ENCODE data around the gene MED4.

Gene MED4

DNA sequence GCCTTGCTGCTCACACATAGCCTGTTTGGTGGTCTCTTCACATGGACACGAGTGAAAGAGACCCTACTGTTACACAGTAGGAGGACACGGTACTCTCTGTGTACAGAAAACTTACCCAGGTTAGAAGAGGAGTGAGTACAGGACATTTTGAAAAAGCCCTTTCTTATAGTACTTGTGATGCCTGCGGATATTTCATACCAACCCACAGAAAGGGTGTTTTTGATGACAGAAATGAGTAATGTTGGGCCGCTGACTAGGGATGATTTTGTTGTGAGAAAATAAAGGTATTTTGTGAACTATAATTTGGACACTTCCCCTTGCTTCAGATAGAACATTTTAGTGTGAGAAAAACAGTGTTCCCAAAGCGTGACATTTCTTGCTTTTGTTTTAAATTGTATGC lies 39.2 kb downstream of the MED4 start:
- TF ChIP-seq, protein P1, sequence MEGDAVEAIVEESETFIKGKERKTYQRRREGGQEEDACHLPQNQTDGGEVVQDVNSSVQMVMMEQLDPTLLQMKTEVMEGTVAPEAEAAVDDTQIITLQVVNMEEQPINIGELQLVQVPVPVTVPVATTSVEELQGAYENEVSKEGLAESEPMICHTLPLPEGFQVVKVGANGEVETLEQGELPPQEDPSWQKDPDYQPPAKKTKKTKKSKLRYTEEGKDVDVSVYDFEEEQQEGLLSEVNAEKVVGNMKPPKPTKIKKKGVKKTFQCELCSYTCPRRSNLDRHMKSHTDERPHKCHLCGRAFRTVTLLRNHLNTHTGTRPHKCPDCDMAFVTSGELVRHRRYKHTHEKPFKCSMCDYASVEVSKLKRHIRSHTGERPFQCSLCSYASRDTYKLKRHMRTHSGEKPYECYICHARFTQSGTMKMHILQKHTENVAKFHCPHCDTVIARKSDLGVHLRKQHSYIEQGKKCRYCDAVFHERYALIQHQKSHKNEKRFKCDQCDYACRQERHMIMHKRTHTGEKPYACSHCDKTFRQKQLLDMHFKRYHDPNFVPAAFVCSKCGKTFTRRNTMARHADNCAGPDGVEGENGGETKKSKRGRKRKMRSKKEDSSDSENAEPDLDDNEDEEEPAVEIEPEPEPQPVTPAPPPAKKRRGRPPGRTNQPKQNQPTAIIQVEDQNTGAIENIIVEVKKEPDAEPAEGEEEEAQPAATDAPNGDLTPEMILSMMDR (IDR thresholded peaks at IDR 0.05; ENCODE audit: borderline replicate concordance, insufficient read depth, low read depth, low read length) = no peak
- H3K4me3 ChIP-seq (ENCODE audit: low read depth, low read length) = no peak overlapping the region

DNA sequence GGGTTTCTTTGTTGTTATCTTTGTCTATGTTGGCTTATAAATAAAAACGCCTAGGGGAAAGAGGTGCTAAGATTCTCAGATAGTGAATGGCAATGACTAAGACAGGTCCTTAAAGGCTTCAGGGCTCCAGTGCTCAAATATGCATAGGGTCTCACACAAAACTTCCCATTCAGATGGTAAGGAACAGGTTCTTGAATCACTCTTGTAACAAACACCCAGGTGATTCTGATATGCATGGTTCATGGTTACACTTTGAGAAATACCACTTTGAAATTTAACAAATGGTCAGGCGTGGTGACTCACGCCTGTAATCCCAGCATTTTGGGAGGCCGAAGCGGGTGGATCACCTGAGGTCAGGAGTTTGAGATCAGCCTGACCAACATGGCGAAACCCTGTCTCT lies 40.3 kb downstream of the MED4 start:
- H3K4me3 ChIP-seq (ENCODE audit: low read depth, low read length) = no peak overlapping the region
- TF ChIP-seq, protein P1 (IDR thresholded peaks at IDR 0.05; ENCODE audit: borderline replicate concordance, insufficient read depth, low read depth, low read length) = no peak

DNA sequence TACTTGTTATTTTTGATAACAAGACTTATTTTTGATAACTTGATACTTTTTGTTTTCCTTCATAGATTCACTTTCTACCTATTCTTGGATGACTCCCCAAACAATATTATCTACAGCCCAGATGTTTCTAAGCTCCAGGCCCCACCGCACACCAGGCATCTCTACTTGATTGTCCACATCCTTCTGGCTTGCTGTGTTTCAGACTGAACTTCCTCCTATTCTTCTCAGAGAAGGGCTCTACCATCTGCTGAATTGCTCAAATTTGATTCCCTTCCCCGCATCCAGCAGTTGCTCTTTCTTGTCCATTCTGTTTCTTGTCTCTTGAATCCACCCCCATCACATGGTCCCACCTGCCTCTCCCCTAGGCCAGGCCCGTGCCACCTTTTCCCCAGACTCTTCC lies 44.4 kb downstream of the MED4 start:
- no peak overlapping the region for H3K4me3 ChIP-seq (ENCODE audit: low read depth, low read length)
- TF ChIP-seq, protein P1 (IDR thresholded peaks at IDR 0.05; ENCODE audit: borderline replicate concordance, insufficient read depth, low read depth, low read length) = no peak

DNA sequence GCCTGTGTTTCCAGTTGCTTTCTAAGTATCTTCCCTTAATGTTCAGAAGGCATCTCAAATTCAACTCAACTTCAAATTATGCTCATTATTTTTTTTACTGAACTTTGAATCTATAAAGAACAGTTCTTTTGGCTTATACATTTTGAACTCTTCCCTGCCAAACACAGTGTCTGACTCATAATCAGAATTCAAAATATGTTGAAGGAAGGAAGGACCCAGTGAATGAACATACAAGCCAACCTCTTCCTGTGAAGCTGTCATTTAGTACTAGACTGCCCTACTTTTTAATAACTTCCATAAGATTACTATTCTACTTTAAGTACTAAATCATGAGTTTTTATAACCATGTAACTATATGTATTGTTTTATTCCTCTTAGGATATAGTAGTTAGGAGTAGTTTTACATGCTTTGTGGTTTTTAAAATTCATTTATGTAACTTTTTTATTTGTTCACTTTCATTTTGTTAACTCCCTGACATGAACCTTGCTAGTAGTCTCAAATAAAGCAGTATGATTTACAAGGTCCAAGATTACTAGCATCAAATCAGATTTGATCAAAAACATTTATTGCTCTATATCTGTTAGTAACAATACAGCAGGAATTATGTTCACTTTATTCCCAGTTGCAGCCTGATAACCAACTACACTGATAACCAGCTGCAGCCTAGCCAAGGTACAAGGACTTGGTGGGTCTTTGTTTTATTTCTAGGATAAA lies 51.0 kb downstream of the MED4 start:
- TF ChIP-seq, protein P1 (IDR thresholded peaks at IDR 0.05; ENCODE audit: borderline replicate concordance, insufficient read depth, low read depth, low read length) = no peak
- no peak overlapping the region for H3K4me3 ChIP-seq (ENCODE audit: low read depth, low read length)

DNA sequence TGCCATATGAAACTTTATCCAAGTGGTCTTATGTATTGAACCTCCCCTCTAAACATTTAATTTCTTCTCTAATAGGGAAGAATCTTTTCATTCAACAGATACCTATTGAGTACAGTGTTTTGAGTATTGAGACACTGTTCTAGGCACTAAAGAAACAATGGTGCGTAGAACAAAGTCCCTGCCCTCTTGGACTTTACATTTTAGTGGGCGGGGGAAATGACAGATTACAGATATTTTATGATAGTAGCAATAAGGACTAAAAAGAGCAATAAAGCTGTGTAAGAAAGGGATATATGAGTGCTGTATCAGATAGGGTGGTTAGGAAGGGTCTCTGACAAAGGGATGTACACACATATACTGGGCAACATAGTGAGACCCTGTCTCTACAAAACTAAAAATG lies 52.0 kb downstream of the MED4 start:
- H3K4me3 ChIP-seq (ENCODE audit: low read depth, low read length) = no peak overlapping the region
- TF ChIP-seq, protein P1 (IDR thresholded peaks at IDR 0.05; ENCODE audit: borderline replicate concordance, insufficient read depth, low read depth, low read length) = no peak

DNA sequence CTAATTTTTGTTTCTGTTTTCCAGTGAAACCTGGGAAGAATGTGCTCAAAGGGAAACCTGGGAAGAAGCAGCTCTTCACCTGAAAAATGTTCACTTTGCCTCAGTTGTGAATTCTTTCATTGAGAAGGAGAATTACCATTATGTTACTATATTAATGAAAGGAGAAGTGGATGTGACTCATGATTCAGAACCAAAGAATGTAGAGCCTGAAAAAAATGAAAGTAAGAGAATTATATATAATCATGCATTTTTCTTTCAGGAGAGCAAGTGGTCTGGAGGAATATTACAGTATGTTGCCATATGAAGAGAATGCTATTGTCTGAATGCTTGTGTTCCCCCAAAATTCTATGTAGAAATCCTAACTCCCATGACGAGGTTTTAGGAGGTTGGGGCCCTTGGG lies 54.0 kb downstream of the MED4 start:
- TF ChIP-seq, protein P1 (IDR thresholded peaks at IDR 0.05; ENCODE audit: borderline replicate concordance, insufficient read depth, low read depth, low read length) = no peak
- no peak overlapping the region for H3K4me3 ChIP-seq (ENCODE audit: low read depth, low read length)

DNA sequence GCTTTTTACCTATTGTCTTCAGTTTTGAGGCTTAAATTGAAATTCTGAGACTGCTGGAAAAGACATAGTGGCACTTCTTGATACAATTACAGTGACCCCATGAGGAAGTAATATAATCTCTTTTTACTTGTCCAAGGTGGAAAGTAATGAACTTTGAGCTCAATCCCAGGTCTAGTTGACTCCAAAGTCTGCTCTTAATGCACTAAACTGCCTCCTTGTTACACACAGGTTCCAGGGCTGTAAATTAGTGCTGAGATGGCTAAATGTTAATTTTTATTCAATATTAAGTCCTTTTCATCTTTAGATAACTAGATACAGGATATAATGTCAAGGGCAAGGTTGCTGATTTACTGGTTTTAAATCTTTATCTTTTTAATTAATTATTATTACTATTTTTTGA lies 54.9 kb downstream of the MED4 start:
- H3K4me3 ChIP-seq (ENCODE audit: low read depth, low read length) = no peak overlapping the region

More for the DNA sequence above, 54.9 kb downstream of the MED4 start:
- TF ChIP-seq, protein P1 (IDR thresholded peaks at IDR 0.05; ENCODE audit: borderline replicate concordance, insufficient read depth, low read depth, low read length) = no peak

Data from GM12875 (cell line).